IPS-15b (cell line): ENCODE results near the gene CERKL.

Source experiments
- H3K27me3 ChIP-seq: one replicate; pipeline ENCODE4 v1.6.1; 2013; ENCODE audit warnings: low read length; ENCODE audit not compliant: control insufficient read depth, insufficient read depth
- H3K36me3 ChIP-seq: one replicate; pipeline ENCODE4 v1.6.1; 2013; ENCODE audit warnings: low read length; ENCODE audit not compliant: control insufficient read depth, insufficient read depth
- H3K4me1 ChIP-seq: one replicate; pipeline ENCODE4 v1.6.1; 2013; ENCODE audit warnings: mild to moderate bottlenecking, low read length; ENCODE audit not compliant: control insufficient read depth, insufficient read depth
- H3K4me3 ChIP-seq: one replicate; pipeline ENCODE4 v1.5.1; 2013; ENCODE audit warnings: low read depth, low read length
- H3K9ac ChIP-seq: one replicate; pipeline ENCODE4 v1.6.1; 2013; ENCODE audit warnings: low read depth, mild to moderate bottlenecking, low read length
- H3K9me3 ChIP-seq: one replicate; pipeline ENCODE4 v1.6.1; 2013; ENCODE audit warnings: mild to moderate bottlenecking, low read length; ENCODE audit not compliant: control insufficient read depth, insufficient read depth

Gene CERKL

DNA sequence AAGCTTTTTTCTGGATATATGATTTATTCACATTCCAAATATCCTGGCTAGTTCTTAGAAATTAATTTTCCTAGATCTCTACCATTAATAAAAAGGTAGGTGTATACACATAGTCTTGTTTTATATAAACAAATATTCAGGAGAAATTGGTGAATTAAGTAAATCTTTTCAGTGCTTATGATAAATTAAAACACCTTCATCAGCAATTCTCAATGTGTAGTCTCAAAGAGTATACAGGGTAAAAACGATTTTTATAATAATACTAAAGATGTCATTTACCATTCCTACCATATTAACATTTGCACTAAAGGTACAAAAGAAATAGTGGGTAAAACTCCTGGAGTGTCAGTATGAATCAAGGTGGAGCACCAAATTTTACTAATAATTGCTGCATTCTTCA, 40.2 kb downstream of the CERKL start:
- H3K36me3 ChIP-seq: no peaks in the 10 kb centered on the region
- no peaks in the 10 kb centered on the region for H3K27me3 ChIP-seq
- H3K9ac ChIP-seq: no peak overlapping the region
- H3K4me1 ChIP-seq: no peaks in the 10 kb centered on the region
- H3K9me3 ChIP-seq: no peaks in the 10 kb centered on the region
- no peak overlapping the region for H3K4me3 ChIP-seq

DNA sequence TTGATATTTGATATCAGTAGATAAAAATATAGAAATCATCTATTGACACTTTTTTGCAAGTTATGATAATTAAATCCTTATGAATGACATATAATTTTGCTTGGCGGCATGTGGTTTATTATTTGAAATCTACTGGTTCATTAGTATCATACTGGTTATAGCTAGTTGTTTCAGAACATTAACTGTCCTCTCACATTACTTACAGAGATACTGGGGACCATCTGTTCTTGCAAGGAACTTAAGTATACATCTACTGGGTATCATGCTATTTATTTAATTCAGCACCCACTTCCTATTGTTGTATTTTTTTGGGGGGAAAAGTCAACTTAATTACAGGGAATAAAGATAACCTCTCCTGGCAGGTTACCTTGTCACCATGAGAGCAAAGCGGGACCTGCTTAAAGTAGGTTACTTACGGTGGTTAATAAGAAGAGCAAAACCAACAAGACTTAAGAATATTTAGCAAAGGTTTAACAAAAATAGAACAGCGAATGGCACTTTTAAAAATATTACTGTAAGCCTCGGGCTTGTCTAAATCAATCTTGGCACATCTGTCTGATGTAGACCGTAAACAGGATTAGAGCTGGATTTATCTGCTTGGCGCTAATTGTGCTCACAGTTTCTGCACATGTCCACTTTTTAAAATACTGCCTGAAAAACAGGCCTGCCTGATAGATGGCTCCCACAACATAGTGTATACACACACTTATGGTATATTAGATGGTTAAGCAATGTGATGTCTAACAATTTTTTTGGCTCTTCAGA, 41.8 kb downstream of the CERKL start:
- H3K4me3 ChIP-seq: no peak overlapping the region
- H3K36me3 ChIP-seq: no peaks in the 10 kb centered on the region
- H3K27me3 ChIP-seq: no peaks in the 10 kb centered on the region
- no peaks in the 10 kb centered on the region for H3K4me1 ChIP-seq
- no peaks in the 10 kb centered on the region for H3K9me3 ChIP-seq
- H3K9ac ChIP-seq: no peak overlapping the region

DNA sequence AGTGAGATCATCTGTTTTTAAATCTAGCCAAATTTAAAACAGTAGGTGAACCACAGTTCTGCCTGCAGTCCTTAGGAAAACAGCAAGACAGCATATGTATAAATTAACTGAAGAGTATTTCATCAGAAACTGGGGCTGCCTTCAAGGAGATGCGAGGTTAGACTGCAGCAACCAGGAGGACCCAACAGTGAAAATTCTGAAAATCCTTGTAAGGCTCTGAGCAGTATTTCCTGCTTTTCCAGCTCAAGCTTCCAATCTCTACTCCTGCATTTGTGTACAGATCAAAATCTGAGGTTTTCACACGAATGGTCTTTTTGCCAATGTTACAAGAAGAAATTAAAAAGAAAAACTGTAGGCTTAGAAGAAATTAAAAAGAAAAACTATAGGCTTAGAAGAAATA, 43.7 kb downstream of the CERKL start:
- Histone ChIP-seq H3K36me3 (no peaks in the 10 kb centered on the region), H3K4me1 (peaks cover 2% of the 10 kb centered on the region), H3K4me3 (no peak overlapping the region), H3K9me3 (no peaks in the 10 kb centered on the region), H3K9ac (no peak overlapping the region), H3K27me3 (no peaks in the 10 kb centered on the region)

DNA sequence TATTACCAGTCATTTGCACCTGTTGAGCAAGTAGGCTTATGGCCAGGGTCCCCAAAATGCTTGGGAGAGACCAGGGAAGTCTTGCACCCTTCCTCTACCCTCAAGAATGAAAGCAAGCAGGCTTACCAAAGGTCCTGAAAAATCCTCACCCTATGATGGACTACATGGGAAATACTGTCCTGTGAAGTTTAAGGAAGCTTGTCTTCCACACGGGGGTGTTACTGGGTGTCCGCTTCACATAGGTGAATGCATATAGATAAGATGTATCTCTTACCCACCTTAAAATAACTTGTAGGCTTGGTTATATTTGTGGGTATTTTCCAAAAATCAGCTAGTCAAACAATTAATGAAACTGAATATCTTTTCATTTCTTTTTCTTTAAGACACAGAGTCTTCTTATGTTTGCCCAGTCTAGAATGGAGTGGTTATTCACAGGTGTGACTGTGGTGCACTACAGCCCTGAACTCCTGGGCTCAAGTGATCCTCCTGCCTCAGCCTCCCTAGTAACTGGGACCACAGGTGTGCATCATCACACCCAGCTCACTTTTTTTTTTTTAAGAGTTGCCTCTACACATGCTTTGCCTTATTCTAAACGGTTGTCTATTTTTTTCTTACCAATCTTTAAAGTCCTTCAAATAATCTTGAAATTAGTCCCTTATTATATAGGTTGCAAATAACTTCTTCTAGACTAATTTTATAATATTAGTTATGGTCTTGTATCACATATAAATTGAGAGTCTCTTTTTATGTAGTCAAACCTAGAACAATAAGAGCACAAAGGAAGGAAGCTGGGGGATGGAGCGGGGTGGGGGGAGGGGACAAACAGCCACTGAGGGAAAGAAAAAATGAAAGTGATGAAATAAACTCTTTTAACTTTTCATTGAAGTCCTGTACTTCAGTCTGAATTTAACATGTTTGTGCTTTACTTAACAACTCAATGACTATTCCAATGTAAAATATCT, 49.0 kb downstream of the CERKL start:
- H3K36me3 ChIP-seq: no peaks in the 10 kb centered on the region
- H3K4me3 ChIP-seq: no peak overlapping the region
- no peak overlapping the region for H3K9ac ChIP-seq
- H3K27me3 ChIP-seq: no peaks in the 10 kb centered on the region
- no peaks in the 10 kb centered on the region for H3K9me3 ChIP-seq
- H3K4me1 ChIP-seq: peaks cover 2% of the 10 kb centered on the region

DNA sequence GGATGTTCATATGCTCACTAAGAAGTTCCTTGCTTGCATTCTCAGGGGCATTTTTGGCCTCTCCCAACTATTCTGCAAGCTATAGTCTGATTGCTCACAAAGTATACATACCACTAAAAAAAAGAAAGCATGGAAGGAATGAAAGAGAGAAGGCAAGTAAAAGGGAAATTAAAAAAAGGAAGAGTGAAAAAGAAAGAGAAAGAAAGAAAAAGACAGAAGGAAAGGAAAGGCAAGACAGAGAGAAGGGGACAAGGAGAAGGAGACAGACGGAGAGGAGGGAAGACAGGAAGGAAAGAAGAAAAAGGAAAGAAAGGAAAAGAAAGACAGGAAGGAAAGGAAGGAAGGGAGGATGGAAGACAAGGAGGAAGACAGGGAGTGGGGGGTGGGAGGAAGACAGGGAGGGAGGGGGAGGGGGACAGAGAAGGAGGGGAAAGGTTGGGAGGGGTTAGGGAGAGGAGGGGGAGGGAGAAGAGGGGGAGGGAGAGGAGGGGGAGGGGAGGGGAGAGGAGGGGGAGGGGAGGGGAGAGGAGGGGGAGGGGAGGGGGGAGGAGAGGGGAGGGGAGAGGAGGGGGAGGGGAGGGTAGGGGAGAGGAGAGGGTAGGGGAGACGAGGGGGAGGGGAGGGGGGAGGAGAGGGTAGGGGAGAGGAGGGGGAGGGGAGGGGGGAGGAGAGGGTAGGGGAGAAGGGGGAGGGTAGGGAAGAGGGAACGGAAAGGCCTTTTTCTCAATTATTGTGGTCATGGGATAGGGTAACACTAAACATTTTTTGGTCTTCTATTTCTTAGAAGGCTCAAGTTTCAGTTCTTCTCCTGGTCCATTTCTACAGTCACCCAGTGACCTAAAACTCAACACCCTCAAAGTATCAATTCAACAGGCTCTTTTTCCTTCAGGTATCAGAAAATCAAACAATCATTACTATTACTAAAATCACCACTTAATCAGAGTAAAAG, 50.7 kb downstream of the CERKL start:
- H3K4me1 ChIP-seq: peaks cover 2% of the 10 kb centered on the region
- H3K9ac ChIP-seq: no peak overlapping the region
- no peaks in the 10 kb centered on the region for H3K36me3 ChIP-seq
- H3K27me3 ChIP-seq: no peaks in the 10 kb centered on the region
- no peak overlapping the region for H3K4me3 ChIP-seq
- H3K9me3 ChIP-seq: no peaks in the 10 kb centered on the region

DNA sequence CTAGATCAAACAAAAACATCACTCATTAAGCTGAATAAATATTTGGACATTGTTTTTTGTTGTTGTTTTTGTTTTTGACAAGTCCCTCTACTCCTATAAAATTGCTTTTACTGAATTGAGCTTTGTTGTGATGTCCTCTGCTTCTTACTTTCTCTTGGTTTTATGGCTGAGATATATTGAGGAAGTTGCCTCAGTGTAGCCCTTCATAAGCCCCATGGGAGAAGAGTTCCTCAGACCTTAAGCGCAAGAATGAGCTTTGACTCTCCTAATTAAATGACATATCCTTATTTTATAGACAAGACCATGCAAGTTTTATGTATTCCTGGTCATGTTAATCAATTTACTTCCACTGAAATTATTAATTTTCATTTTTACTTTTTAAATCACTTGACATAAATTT, 54.9 kb downstream of the CERKL start:
- Histone ChIP-seq H3K27me3 (no peaks in the 10 kb centered on the region), H3K4me3 (no peak overlapping the region), H3K4me1 (no peaks in the 10 kb centered on the region), H3K9me3 (no peaks in the 10 kb centered on the region), H3K36me3 (no peaks in the 10 kb centered on the region), H3K9ac (no peak overlapping the region)

DNA sequence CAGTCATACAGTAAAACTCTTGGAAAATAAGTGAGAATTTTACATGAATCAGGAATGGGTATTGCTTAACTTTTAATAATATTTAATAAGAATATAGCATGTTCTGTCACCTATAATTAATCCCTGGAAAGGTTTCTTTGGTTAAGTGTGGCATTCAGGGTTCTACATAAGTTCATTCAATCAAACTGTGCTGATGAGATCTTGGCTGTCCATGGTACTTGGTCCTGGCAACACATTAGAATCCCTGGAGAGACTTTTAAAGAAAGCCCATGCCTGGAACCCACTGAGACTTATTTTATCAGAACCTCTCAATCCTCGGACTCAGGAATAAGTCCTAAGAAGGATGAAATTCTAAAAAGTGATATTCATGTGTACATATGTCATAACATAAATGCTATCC, 60.3 kb downstream of the CERKL start:
- H3K9me3 ChIP-seq: no peaks in the 10 kb centered on the region
- H3K9ac ChIP-seq: no peak overlapping the region

DNA sequence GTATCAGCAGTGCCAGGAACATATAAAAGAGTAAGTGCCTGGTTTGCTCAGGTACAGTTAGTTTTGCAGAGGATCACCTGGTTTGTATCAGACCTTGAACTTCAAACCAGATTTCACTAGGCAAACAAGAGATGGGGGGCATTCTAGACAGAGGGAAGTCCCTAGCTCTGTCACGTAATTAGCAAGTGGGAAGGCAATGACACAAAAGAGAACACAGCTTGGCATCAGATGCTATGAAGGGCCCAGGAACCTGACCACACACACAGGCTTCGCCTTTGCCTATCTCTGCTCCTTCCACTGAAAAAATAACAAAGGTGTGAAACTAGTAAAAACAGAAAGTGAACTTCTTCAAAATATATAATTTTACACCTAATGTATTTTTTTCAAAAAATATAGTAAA, 62.6 kb downstream of the CERKL start:
- Histone ChIP-seq H3K9me3 (no peaks in the 10 kb centered on the region), H3K27me3 (no peaks in the 10 kb centered on the region), H3K36me3 (no peaks in the 10 kb centered on the region), H3K4me3 (no peak overlapping the region), H3K9ac (no peak overlapping the region), H3K4me1 (no peaks in the 10 kb centered on the region)

More for the DNA sequence above, 60.3 kb downstream of the CERKL start:
- Histone ChIP-seq H3K27me3 (no peaks in the 10 kb centered on the region), H3K4me1 (no peaks in the 10 kb centered on the region), H3K4me3 (no peak overlapping the region), H3K36me3 (no peaks in the 10 kb centered on the region)

DNA sequence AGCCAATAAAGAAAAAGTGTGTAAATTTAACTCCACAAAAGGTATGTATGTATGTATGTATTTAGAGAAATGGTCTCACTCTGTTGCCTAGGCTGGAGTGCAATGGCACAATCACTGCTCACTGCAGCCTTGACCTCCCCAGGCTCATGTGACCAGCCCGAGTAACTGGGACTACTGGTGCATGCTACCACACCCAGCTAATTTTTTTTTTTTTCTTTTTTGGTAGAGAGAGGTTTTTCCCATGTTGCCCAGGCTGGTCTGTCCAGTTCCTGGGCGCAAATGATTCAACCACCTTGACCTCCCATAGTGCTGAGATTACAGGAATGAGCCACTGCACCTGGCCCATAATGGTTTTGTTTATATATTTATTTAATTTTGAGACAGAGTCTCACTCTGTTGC, 67.1 kb downstream of the CERKL start:
- Histone ChIP-seq H3K9me3 (no peaks in the 10 kb centered on the region), H3K9ac (no peak overlapping the region), H3K4me1 (peaks cover 5% of the 10 kb centered on the region), H3K27me3 (no peaks in the 10 kb centered on the region), H3K4me3 (no peak overlapping the region), H3K36me3 (no peaks in the 10 kb centered on the region)

DNA sequence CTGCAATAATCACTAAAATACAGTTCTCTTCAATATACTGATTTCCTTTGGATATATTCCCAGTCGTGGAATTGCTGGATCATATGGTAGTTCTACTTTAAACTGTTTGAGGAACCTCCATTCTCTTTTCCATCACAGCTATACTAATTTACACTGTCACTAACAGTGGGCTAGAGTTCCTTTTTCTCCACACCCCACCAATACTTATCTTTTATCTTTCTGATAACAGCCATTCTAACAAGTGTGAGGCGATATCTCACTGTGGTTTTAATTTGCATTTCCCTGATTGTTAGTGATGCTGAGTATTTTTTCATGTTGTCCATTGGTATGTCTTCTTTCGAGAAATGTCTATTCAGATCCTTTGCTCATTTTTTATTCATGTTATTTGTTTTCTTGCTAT, 68.4 kb downstream of the CERKL start:
- Histone ChIP-seq H3K4me1 (peaks cover 5% of the 10 kb centered on the region), H3K4me3 (no peak overlapping the region), H3K9me3 (no peaks in the 10 kb centered on the region), H3K27me3 (no peaks in the 10 kb centered on the region), H3K36me3 (no peaks in the 10 kb centered on the region), H3K9ac (no peak overlapping the region)

DNA sequence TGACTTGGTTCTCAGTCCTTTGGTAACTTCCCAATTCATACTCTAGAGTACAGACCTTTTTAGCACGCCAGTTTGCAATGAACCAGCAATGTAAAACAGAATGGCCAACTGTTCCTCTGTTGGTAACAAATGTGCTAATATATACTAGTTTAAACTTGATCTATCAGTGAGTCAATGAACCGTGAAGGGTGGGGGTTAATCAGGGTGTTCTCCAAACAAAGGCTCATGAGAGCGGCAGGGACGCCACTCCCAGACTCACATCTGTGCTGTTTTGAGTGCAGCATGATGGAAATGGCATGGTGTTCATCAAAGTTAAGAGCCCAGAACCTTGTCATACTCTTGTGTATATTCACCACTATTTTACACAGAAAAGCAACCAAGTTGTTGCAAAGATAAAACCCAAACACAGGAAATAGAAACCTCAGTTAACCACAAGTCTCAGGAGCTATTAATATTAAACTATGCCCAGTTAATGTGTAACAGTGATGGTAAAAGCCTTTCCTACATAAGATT, 70.3 kb downstream of the CERKL start:
- no peaks in the 10 kb centered on the region for H3K9me3 ChIP-seq
- H3K4me1 ChIP-seq: peaks cover 5% of the 10 kb centered on the region
- H3K9ac ChIP-seq: no peak overlapping the region
- H3K36me3 ChIP-seq: no peaks in the 10 kb centered on the region
- no peaks in the 10 kb centered on the region for H3K27me3 ChIP-seq
- no peak overlapping the region for H3K4me3 ChIP-seq
